ENCODE measurements around the gene ONECUT3. TPM values are rescaled to one million over a fixed set of nuclear protein-coding genes. Genes with fewer than 3 reads are reported as not detected.

ONECUT3 gene
- total RNA-seq, 4 donors from 2014 or later = not detected

DNA sequence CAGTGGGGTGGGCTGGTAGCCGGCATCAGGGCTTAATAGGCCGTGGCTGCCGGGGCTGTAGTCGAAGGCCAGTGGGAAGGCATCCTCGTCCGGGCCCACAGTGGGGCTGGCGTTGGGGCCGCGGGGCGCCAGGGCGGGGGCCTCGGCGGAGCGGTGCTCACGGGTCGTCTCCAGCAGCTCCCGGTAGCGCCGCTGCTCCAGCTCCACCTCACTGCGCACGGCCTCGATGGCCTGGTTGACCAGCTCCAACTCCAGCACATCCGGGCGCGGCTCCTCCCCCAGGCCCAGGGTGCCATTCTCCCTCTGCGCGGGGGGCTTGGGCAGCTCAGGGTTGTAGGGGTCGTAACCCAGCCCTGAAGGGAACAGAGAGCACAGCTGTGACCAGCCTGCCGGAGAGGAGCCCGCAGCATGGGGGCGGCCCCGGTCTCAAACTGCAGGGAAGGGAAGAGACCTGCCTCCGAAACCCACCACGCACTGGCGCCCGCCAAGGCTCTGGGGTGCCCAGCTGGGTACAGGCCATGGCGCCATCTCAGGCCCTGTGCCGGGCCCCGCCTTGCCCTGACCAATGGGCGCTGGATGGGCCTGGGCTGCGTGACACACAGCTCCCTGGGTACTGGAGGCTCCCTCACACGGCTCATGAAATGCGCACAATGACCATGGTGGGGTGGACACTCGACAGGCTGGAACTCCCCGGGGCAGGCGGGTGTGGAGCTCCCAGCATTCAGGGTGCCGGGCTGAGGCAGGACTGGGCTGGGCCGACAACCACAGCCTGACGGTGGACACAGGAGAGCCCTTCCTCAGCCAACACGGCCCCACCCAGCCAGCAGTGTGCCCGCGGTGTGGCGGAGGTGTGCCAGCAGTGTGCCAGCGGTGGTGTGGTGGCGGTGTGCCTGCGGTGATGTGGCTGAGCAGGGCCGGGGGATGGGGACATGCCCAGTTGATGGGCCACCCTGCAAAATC, 75.3 kb downstream of the ONECUT3 start:
- TF ChIP-seq, protein P1, sequence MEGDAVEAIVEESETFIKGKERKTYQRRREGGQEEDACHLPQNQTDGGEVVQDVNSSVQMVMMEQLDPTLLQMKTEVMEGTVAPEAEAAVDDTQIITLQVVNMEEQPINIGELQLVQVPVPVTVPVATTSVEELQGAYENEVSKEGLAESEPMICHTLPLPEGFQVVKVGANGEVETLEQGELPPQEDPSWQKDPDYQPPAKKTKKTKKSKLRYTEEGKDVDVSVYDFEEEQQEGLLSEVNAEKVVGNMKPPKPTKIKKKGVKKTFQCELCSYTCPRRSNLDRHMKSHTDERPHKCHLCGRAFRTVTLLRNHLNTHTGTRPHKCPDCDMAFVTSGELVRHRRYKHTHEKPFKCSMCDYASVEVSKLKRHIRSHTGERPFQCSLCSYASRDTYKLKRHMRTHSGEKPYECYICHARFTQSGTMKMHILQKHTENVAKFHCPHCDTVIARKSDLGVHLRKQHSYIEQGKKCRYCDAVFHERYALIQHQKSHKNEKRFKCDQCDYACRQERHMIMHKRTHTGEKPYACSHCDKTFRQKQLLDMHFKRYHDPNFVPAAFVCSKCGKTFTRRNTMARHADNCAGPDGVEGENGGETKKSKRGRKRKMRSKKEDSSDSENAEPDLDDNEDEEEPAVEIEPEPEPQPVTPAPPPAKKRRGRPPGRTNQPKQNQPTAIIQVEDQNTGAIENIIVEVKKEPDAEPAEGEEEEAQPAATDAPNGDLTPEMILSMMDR (IDR thresholded peaks at IDR 0.05) = no peak
- TF ChIP-seq EP300 (IDR thresholded peaks at IDR 0.05) = no peak
- TF ChIP-seq POLR2A (IDR thresholded peaks at IDR 0.05) = no peak
- H3K4me3 ChIP-seq = no peak overlapping the region
- peaks cover 0 to 81% (median 8%) of the 10 kb centered on the region in 3 donors for H3K36me3 ChIP-seq
- no peak overlapping the region for H3K27ac ChIP-seq
- 86 to 91% methylated on average over 31 to 46 of the region's 57 CpGs for WGBS, 2 donors
- no peaks in the 10 kb centered on the region for H3K9me3 ChIP-seq
- DNase-seq (ENCODE audit: low spot score in 2 of 2) = no peak
- peaks cover 0 to 33% (median 6%) of the 10 kb centered on the region in 4 donors for H3K4me1 ChIP-seq
- no peaks in the 10 kb centered on the region for H3K27me3 ChIP-seq

- DNase-seq (ENCODE audit: low spot score in 2 of 2) = no peak
- no peaks in the 10 kb centered on the region for H3K27me3 ChIP-seq
- 75 to 76% methylated on average over 11 of the region's 11 CpGs for WGBS, 2 donors
- H3K36me3 ChIP-seq = peaks cover 0 to 67% (median 6%) of the 10 kb centered on the region in 3 donors
- no peak for TF ChIP-seq EP300 (IDR thresholded peaks at IDR 0.05)
- TF ChIP-seq, protein P1 (IDR thresholded peaks at IDR 0.05) = no peak
- TF ChIP-seq POLR2A (IDR thresholded peaks at IDR 0.05) = no peak
- peaks cover 0 to 47% (median 9%) of the 10 kb centered on the region in 4 donors for H3K4me1 ChIP-seq
- no peak overlapping the region for H3K4me3 ChIP-seq
- H3K9me3 ChIP-seq = no peaks in the 10 kb centered on the region
- H3K27ac ChIP-seq = no peak overlapping the region
Measured at GRCh38 chr19:1829958-1830357, 76.7 kb downstream of the ONECUT3 start.

DNA sequence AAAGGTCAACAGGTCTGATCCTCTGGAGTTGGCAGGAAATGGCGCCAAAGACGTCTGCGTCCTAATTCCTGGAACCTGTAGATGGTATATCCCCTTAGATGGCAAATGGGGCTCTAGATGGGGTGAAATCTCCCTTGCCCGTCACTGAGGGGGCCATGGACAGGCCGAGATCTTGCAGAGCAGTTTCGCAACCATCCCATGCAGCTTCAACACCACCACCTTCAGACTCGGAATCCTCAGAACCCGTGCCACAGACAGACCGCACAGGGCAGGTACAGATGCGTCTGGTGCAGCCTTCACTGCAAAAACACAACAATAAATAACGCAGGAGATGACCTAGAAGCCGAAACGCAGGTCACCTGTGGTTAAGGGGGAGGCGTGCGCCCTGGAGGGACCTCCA, 77.3 kb downstream of the ONECUT3 start:
- Histone ChIP-seq H3K9me3 (no peaks in the 10 kb centered on the region), H3K36me3 (peaks cover 0 to 62% (median 6%) of the 10 kb centered on the region in 3 donors), H3K27ac (no peak overlapping the region), H3K4me1 (peaks cover 0 to 54% (median 9%) of the 10 kb centered on the region in 4 donors), H3K4me3 (no peak overlapping the region), H3K27me3 (no peaks in the 10 kb centered on the region)
- 87 to 92% methylated on average over 15 of the region's 15 CpGs for WGBS, 2 donors
- DNase-seq (ENCODE audit: low spot score in 2 of 2) = no peak
- TF ChIP-seq EP300 (IDR thresholded peaks at IDR 0.05) (no peak), POLR2A (IDR thresholded peaks at IDR 0.05) (no peak)
- TF ChIP-seq, protein P1 (IDR thresholded peaks at IDR 0.05) = no peak

Small RNA genes within 50 kb of the gene (small RNA-seq; reads per million reads assigned to genes)
- not detected for gene RF00017

Other genes starting within 250 kb of the ONECUT3 start
- 10 to 100 TPM; 17.4 to 54.8 (median 42.6) TPM for gene ADAMTSL5, start 240.5 kb upstream of the ONECUT3 start, total RNA-seq
- 1 to 10 TPM in 2 of 4 donors, under 1 TPM in 2; 0.21 to 6.3 (median 1.1) TPM for gene PLK5, start 229.4 kb upstream of the ONECUT3 start, total RNA-seq
- 10 to 100 TPM; 19.4 to 32.7 (median 27.4) TPM for gene MEX3D, start 185.2 kb upstream of the ONECUT3 start, total RNA-seq
- gene MBD3, start 160.6 kb upstream of the ONECUT3 start, total RNA-seq = 100 to 1,000 TPM in 1 of 4 donors, 10 to 100 TPM in 3; 62.9 to 144 (median 91.4) TPM
- gene UQCR11, start 148.0 kb upstream of the ONECUT3 start, total RNA-seq = 10 to 100 TPM; 58.8 to 95.7 (median 66.0) TPM
- 100 to 1,000 TPM in 1 of 4 donors, 10 to 100 TPM in 3; 23.4 to 299 (median 37.3) TPM for gene TCF3, start 100.9 kb upstream of the ONECUT3 start, total RNA-seq
- 1 to 10 TPM in 2 of 4 donors, under 1 TPM in 2; 0.21 to 2.4 (median 1.2) TPM for gene ATP8B3, start 58.8 kb downstream of the ONECUT3 start, total RNA-seq
- 10 to 100 TPM; 17.9 to 87.3 (median 31.1) TPM for gene REXO1, start 95.0 kb downstream of the ONECUT3 start, total RNA-seq
- 1 to 10 TPM; 4.6 to 8.4 (median 7.0) TPM for gene KLF16, start 110.1 kb downstream of the ONECUT3 start, total RNA-seq
- 100 to 1,000 TPM; 127 to 165 (median 132) TPM for gene ABHD17A, start 132.0 kb downstream of the ONECUT3 start, total RNA-seq
- gene ADAT3, start 151.9 kb downstream of the ONECUT3 start, total RNA-seq = 1 to 10 TPM; 2.4 to 8.7 (median 4.8) TPM
- gene SCAMP4, start 151.9 kb downstream of the ONECUT3 start, total RNA-seq = 10 to 100 TPM; 34.7 to 65.7 (median 56.2) TPM
- 100 to 1,000 TPM in 1 of 4 donors, 10 to 100 TPM in 3; 38.9 to 132 (median 55.6) TPM for gene CSNK1G2, start 187.7 kb downstream of the ONECUT3 start, total RNA-seq